Activated T-cell treated with anti-CD3 and anti-CD28 coated beads, Interleukin-2, amount 50 U/mL, for 48 hours (primary cell): ENCODE data around the gene ARHGEF10L.

Experiments
- DNase-seq, 2 experiments: peaks; one replicate each; pipeline ENCODE4 v3.0.0-alpha.2; 2020

The ARHGEF10L gene

GRCh38 chr1:17521946-17522612 lies 17.4 kb upstream of the ARHGEF10L start:
- no peak for DNase-seq

GRCh38 chr1:17523321-17524041 lies 16.0 kb upstream of the ARHGEF10L start:
- no peak for DNase-seq

- no peak for DNase-seq
Measured at GRCh38 chr1:17524645-17525044, 14.9 kb upstream of the ARHGEF10L start.

GRCh38 chr1:17525996-17526686 lies 13.4 kb upstream of the ARHGEF10L start:
- no peak for DNase-seq

GRCh38 chr1:17527036-17527914 lies 12.2 kb upstream of the ARHGEF10L start:
- DNase-seq = no peak

GRCh38 chr1:17529381-17529780 lies 10.1 kb upstream of the ARHGEF10L start:
- no peak for DNase-seq

- DNase-seq = no peak
Measured at GRCh38 chr1:17531343-17531681, 8.2 kb upstream of the ARHGEF10L start.

GRCh38 chr1:17531682-17532487 lies 7.6 kb upstream of the ARHGEF10L start:
- no peak for DNase-seq

GRCh38 chr1:17533201-17533600 lies 6.3 kb upstream of the ARHGEF10L start:
- no peak for DNase-seq

- DNase-seq = no peak
Measured at GRCh38 chr1:17535300-17535936, 4.1 kb upstream of the ARHGEF10L start.

GRCh38 chr1:17538010-17538409 lies 1.5 kb upstream of the ARHGEF10L start:
- no peak for DNase-seq

- DNase-seq = no peak
Measured at GRCh38 chr1:17538428-17539117, 925 bp upstream of the ARHGEF10L start.

GRCh38 chr1:17539118-17539476 lies 401 bp upstream of the ARHGEF10L start:
- DNase-seq = no peak

- DNase-seq = no peak
Measured at GRCh38 chr1:17540255-17541001, 930 bp downstream of the ARHGEF10L start.

GRCh38 chr1:17542645-17543044 lies 3.1 kb downstream of the ARHGEF10L start:
- DNase-seq = no peak

GRCh38 chr1:17544776-17545350 lies 5.4 kb downstream of the ARHGEF10L start:
- DNase-seq = no peak

GRCh38 chr1:17545356-17545755 lies 5.9 kb downstream of the ARHGEF10L start:
- no peak for DNase-seq

- no peak for DNase-seq
Measured at GRCh38 chr1:17546946-17547670, 7.6 kb downstream of the ARHGEF10L start.

- DNase-seq = no peak
Measured at GRCh38 chr1:17549384-17549783, 9.9 kb downstream of the ARHGEF10L start.
